Mesenchymal stem cell (in vitro differentiated cells and primary cell): ENCODE measurements around the gene CHKA.

ENCODE experiments used
- DNase-seq: peaks from one replicate; pipeline ENCODE4 v3.0.0-alpha.2; 2013
- H2AFZ ChIP-seq: one replicate; pipeline ENCODE4 v1.6.1; 2013; ENCODE audit warnings: low read depth, mild to moderate bottlenecking, control low read depth, inconsistent platforms, low read length, moderate library complexity
- H2AK5ac ChIP-seq: 2 replicates; pipeline ENCODE4 v1.6.1; 2013; ENCODE audit warnings: low read length, moderate library complexity, mild to moderate bottlenecking, inconsistent platforms; ENCODE audit not compliant: severe bottlenecking
- H2BK120ac ChIP-seq: one replicate; pipeline ENCODE4 v1.6.1; 2013; ENCODE audit warnings: low read depth, mild to moderate bottlenecking, inconsistent platforms, low read length, moderate library complexity
- H2BK12ac ChIP-seq, 2 experiments: one replicate each; pipeline ENCODE4 v1.6.1; 2013; ENCODE audit warnings: inconsistent platforms in 2 of 2, low read length in 2 of 2, mild to moderate bottlenecking in 2 of 2, moderate library complexity in 2 of 2, control low read depth in 1 of 2
- H2BK15ac ChIP-seq: one replicate; pipeline ENCODE4 v1.6.1; 2013; ENCODE audit warnings: mild to moderate bottlenecking, low read depth, inconsistent platforms; ENCODE audit not compliant: poor library complexity, severe bottlenecking
- H2BK5ac ChIP-seq: 2 replicates; pipeline ENCODE4 v1.6.1; 2013; ENCODE audit warnings: low read depth, mild to moderate bottlenecking, low read length, control low read depth, inconsistent platforms; ENCODE audit not compliant: poor library complexity, severe bottlenecking
- H3K14ac ChIP-seq, 2 experiments: one replicate each; pipeline ENCODE4 v1.6.1; 2013; ENCODE audit warnings: inconsistent platforms in 2 of 2, low read length in 2 of 2, control low read depth in 1 of 2, mild to moderate bottlenecking in 1 of 2, moderate library complexity in 1 of 2
- H3K18ac ChIP-seq, 2 experiments: one replicate each; pipeline ENCODE4 v1.6.1; 2013; ENCODE audit warnings: inconsistent platforms in 2 of 2, low read length in 2 of 2, control low read depth in 1 of 2, low read depth in 1 of 2, mild to moderate bottlenecking in 1 of 2
- H3K23ac ChIP-seq, 2 experiments: one replicate each; pipeline ENCODE4 v1.6.1; 2013; ENCODE audit warnings: inconsistent platforms in 2 of 2, low read length in 2 of 2, mild to moderate bottlenecking in 2 of 2, moderate library complexity in 2 of 2, control low read depth in 1 of 2
- H3K27ac ChIP-seq: 2 replicates; pipeline ENCODE4 v1.5.1; 2013; ENCODE audit warnings: mild to moderate bottlenecking, moderate library complexity, low read length, control low read depth, inconsistent platforms; ENCODE audit not compliant: poor library complexity, severe bottlenecking
- H3K27me3 ChIP-seq, 2 experiments: 2 replicates each; pipeline versions ENCODE4 v1.6.1 to v1.7.0; 2013; ENCODE audit warnings: low read length in 2 of 2, mild to moderate bottlenecking in 2 of 2, moderate library complexity in 2 of 2, control low read depth in 1 of 2, inconsistent platforms in 1 of 2; ENCODE audit not compliant: control insufficient read depth in 1 of 2, insufficient read depth in 1 of 2
- H3K36me3 ChIP-seq, 2 experiments: 2 replicates each; pipeline versions ENCODE4 v1.6.1 to v1.7.0; 2013; ENCODE audit warnings: low read length in 2 of 2, control low read depth in 1 of 2, inconsistent platforms in 1 of 2, low read depth in 1 of 2, mild to moderate bottlenecking in 1 of 2; ENCODE audit not compliant: insufficient read depth in 2 of 2, control insufficient read depth in 1 of 2
- H3K4ac ChIP-seq, 2 experiments: one replicate each; pipeline ENCODE4 v1.6.1; 2013; ENCODE audit warnings: inconsistent platforms in 2 of 2, low read length in 2 of 2, mild to moderate bottlenecking in 2 of 2, moderate library complexity in 2 of 2, control low read depth in 1 of 2, low read depth in 1 of 2
- H3K4me1 ChIP-seq: 2 replicates; pipeline ENCODE4 v1.6.1; 2013; ENCODE audit warnings: low read depth, low read length, control low read depth; ENCODE audit not compliant: control insufficient read depth, insufficient read depth
- H3K4me2 ChIP-seq: 2 replicates; pipeline ENCODE4 v1.6.1; 2013; ENCODE audit warnings: low read length, mild to moderate bottlenecking, inconsistent platforms; ENCODE audit not compliant: poor library complexity, severe bottlenecking
- H3K4me3 ChIP-seq, 2 experiments: 2 replicates each; pipeline versions ENCODE4 v1.5.1 to v1.7.0; 2013; ENCODE audit warnings: low read length in 2 of 2, mild to moderate bottlenecking in 2 of 2, control low read depth in 1 of 2, low read depth in 1 of 2; ENCODE audit not compliant: insufficient read depth in 1 of 2
- H3K79me1 ChIP-seq: replicated peaks from 2 replicates; pipeline ENCODE4 v1.6.1; 2013; ENCODE audit warnings: mild to moderate bottlenecking, control low read depth, low read length, inconsistent platforms; ENCODE audit not compliant: poor library complexity, severe bottlenecking
- H3K9ac ChIP-seq: 2 replicates; pipeline ENCODE4 v1.7.0; 2013; ENCODE audit warnings: mild to moderate bottlenecking, low read length, moderate library complexity
- H3K9me3 ChIP-seq: 2 replicates; pipeline ENCODE4 v1.7.0; 2013; ENCODE audit warnings: mild to moderate bottlenecking, low read length; ENCODE audit not compliant: control insufficient read depth
- H4K8ac ChIP-seq: one replicate; pipeline ENCODE4 v1.6.1; 2013; ENCODE audit warnings: inconsistent platforms, mild to moderate bottlenecking, low read length, moderate library complexity
- H4K91ac ChIP-seq: one replicate; pipeline ENCODE4 v1.6.1; 2013; ENCODE audit warnings: mild to moderate bottlenecking, low read length, inconsistent platforms
- WGBS: methylation state at CpG from one replicate; pipeline ENCODE4 v1.1.7; 2013; ENCODE audit warnings: mixed read lengths; 5-methylcytosine and 5-hydroxymethylcytosine counted together

Gene CHKA

DNA sequence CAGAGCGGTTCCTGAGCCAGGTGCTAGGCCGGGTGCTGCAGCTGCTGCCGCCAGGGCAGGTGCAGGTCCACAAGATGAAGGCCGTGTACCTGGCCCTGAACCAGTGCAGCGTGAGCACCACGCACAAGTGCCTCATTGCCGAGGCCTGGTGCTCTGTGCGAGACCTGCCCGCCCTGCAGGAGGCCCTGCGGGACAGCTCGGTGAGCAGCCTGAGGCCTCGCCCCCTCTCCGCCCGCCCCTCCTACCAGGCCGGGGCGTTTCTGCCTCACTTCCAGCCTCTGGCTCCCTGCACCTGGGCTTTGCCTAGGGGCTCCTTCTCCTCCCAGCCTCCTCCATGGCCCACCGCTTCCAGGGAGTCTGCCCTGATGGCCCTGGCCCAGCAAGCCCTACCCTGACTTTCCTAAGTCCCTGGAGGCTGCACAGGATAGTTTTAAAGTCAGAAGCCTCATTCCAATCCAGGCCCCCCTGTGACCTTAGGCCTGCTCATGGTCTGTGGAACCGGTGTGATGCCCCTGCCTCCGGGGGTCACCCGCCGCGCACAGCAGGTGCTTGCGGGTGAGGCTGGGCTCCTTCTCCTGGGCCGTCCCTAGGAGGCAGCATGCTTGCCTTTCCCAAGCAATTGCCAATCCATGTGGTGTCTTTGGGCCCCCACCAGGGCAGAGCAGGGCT is 76.9 kb downstream of the CHKA start:
- H2BK15ac ChIP-seq, result peak overlapping the region; percentile 0
- no peak overlapping the region for H3K14ac ChIP-seq
- H3K4ac ChIP-seq, result peak overlapping the region in 1 of 2 experiments; percentile 20
- peak overlapping the region; percentile 75 for H4K91ac ChIP-seq
- peak overlapping the region in 1 of 2 experiments; percentile 60 for H2BK12ac ChIP-seq
- H2AK5ac ChIP-seq, result no peak overlapping the region
- no peak overlapping the region for H3K4me3 ChIP-seq
- H3K9me3 ChIP-seq, result no peaks in the 10 kb centered on the region
- no peak overlapping the region for H4K8ac ChIP-seq
- H2BK120ac ChIP-seq, result peak overlapping the region; percentile 24
- peaks cover 17% of the 10 kb centered on the region for H3K79me1 ChIP-seq
- no peak for DNase-seq
- no peak overlapping the region for H2BK5ac ChIP-seq
- no peak overlapping the region for H2AFZ ChIP-seq
- peaks cover 49 to 78% of the 10 kb centered on the region in 2 experiments for H3K36me3 ChIP-seq
- H3K9ac ChIP-seq, result no peak overlapping the region
- no peak overlapping the region for H3K23ac ChIP-seq
- H3K4me2 ChIP-seq, result peak overlapping the region; percentile 40
- H3K27ac ChIP-seq, result no peak overlapping the region
- 92% methylated on average over 24 of the region's 24 CpGs for WGBS
- H3K4me1 ChIP-seq, result peaks cover 67% of the 10 kb centered on the region
- H3K27me3 ChIP-seq, result no peaks in the 10 kb centered on the region
- H3K18ac ChIP-seq, result peak overlapping the region in 1 of 2 experiments; percentile 78

DNA sequence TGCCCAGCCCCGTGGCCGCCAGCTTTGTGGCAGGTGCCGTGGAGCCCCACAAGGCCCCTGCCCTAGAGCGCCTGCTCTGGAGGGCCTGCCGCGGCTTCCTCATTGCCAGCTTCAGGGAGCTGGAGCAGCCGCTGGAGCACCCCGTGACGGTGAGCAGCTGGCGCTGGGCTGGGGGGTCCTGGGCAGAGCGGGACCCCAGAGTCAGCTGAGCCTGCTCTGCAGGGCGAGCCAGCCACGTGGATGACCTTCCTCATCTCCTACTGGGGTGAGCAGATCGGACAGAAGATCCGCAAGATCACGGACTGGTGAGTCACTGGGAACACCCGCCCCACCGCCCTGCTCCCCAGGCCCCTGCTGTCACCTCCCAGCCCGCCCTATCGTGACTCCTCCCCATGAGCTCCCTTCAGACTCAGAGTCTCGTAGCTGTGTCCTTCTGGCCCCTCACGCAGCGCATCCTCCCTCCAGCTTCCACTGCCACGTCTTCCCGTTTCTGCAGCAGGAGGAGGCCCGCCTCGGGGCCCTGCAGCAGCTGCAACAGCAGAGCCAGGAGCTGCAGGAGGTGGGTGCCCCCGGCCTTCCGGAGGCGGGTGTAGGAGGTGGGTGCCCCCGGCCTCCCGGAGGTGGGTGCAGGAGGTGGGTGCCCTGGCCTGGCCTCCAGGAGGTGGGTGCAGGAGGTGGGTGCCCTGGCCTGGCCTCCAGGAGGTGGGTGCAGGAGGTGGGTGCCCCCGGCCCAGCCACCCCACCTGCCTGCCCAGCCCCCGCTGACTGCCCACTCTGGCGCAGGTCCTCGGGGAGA is 77.6 kb downstream of the CHKA start:
- Histone ChIP-seq H3K4me3 (peak overlapping the region in 1 of 2 experiments; percentile 14), H3K27me3 (no peaks in the 10 kb centered on the region), H3K18ac (peak overlapping the region; percentile 37 to 78), H3K4ac (peak overlapping the region; percentile 29 to 74), H2BK120ac (peak overlapping the region; percentile 64), H3K4me2 (peak overlapping the region; percentile 45), H2AK5ac (no peak overlapping the region), H4K91ac (peak overlapping the region; percentile 87), H3K23ac (no peak overlapping the region), H3K4me1 (peaks cover 65% of the 10 kb centered on the region), H3K27ac (peak overlapping the region; percentile 57), H3K14ac (peak overlapping the region in 1 of 2 experiments; percentile 13), H3K79me1 (peaks cover 17% of the 10 kb centered on the region), H3K9ac (peak overlapping the region; percentile 55), H3K9me3 (no peaks in the 10 kb centered on the region), H4K8ac (peak overlapping the region; percentile 50), H2BK15ac (peak overlapping the region; percentile 48), H2BK12ac (peak overlapping the region; percentile 18 to 60), H3K36me3 (peaks cover 41 to 71% of the 10 kb centered on the region in 2 experiments), H2BK5ac (peak overlapping the region; percentile 77), H2AFZ (no peak overlapping the region)
- peak; percentile 89 for DNase-seq
- WGBS, result 69% methylated on average over 36 of the region's 36 CpGs

DNA sequence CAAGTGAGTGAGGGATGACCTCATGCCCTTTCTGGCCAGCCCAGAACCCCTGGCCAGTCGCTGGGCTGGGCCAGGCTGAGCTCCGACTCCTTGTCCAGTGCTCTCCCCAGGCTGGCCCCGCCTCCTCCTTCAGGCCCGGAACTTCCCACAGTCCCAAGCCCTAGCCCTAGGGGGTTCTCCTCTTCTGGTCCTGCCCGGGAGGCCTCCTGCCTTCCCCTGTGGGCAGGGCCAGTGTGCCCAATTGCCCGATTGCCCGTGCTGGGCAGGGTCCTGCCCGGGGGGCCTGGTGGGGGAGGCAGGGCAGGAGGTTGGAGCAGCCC is 78.2 kb downstream of the CHKA start:
- peak overlapping the region; percentile 77 for H2BK5ac ChIP-seq
- H2BK120ac ChIP-seq, result peak overlapping the region; percentile 64
- peak overlapping the region; percentile 18 to 45 for H2BK12ac ChIP-seq
- H3K4me2 ChIP-seq, result peak overlapping the region; percentile 45
- peak overlapping the region; percentile 48 for H2BK15ac ChIP-seq
- no peaks in the 10 kb centered on the region for H3K27me3 ChIP-seq
- peak overlapping the region; percentile 37 to 62 for H3K18ac ChIP-seq
- peak overlapping the region; percentile 50 for H4K8ac ChIP-seq
- H4K91ac ChIP-seq, result peak overlapping the region; percentile 87
- H3K4ac ChIP-seq, result peak overlapping the region; percentile 29 to 74
- peak overlapping the region in 1 of 2 experiments; percentile 14 for H3K4me3 ChIP-seq
- H3K9ac ChIP-seq, result peak overlapping the region; percentile 55
- H3K36me3 ChIP-seq, result peaks cover 36 to 67% of the 10 kb centered on the region in 2 experiments
- H2AK5ac ChIP-seq, result peak overlapping the region; percentile 76
- H2AFZ ChIP-seq, result no peak overlapping the region
- H3K27ac ChIP-seq, result peak overlapping the region; percentile 37
- H3K4me1 ChIP-seq, result peaks cover 69% of the 10 kb centered on the region
- WGBS, result 68% methylated on average over 8 of the region's 8 CpGs
- H3K9me3 ChIP-seq, result no peaks in the 10 kb centered on the region
- DNase-seq, result no peak
- no peak overlapping the region for H3K23ac ChIP-seq
- peaks cover 17% of the 10 kb centered on the region for H3K79me1 ChIP-seq
- H3K14ac ChIP-seq, result peak overlapping the region in 1 of 2 experiments; percentile 13
